ENCODE data around the gene AJAP1.

DNA sequence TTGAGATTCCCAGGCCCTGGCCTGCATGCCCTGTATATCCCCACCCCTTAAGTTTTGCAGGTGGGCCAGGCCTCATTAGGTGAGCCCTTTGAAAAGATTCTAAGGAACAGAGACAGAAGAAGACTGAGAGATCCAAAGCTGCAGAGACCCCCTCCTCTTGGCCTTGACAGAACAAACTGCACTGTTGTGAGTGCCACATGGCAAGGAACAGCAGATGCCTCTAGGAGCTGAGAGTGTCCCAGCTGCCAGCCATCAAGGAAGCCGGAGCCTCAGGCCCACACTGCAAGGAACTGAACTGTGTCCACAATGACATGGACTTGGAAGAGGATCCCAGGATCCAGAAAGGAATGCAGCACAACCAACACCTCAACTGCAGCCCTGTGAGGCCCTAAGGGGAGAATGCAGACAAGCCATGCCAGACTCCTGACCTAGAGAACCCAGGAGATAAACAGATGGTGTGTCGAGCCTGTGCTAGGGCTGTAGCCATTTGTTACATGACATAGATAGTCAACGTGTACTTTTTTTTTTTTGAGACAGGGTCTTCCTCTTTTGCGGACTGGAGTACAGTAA is 182.7 kb downstream of the AJAP1 start:
- TF ChIP-seq POLR2A (IDR thresholded peaks at IDR 0.05; ENCODE audit: low read length): no peak
- no peak for TF ChIP-seq GATA1 (IDR thresholded peaks at IDR 0.05; ENCODE audit: low read depth, low read length)
